ENCODE data around the gene MRGPRE.

Gene MRGPRE

GRCh38 chr11:3222941-3223915 lies 9.0 kb downstream of the MRGPRE start:
- H3K36me3 ChIP-seq (ENCODE audit: insufficient read depth, low read length) = no peaks in the 10 kb centered on the region
- H3K27me3 ChIP-seq (ENCODE audit: insufficient read depth, low read length) = peaks cover 28% of the 10 kb centered on the region
- no peak overlapping the region for H3K4me3 ChIP-seq (ENCODE audit: low read length)
- no peak overlapping the region for H2AFZ ChIP-seq (ENCODE audit: low read depth, low read length)
- H3K4me1 ChIP-seq (ENCODE audit: insufficient read depth, low read length) = no peaks in the 10 kb centered on the region
- H3K9me3 ChIP-seq (ENCODE audit: low read length) = no peaks in the 10 kb centered on the region

- H3K9me3 ChIP-seq (ENCODE audit: low read length) = no peaks in the 10 kb centered on the region
- no peaks in the 10 kb centered on the region for H3K36me3 ChIP-seq (ENCODE audit: insufficient read depth, low read length)
- H3K4me3 ChIP-seq (ENCODE audit: low read length) = no peak overlapping the region
- H3K27me3 ChIP-seq (ENCODE audit: insufficient read depth, low read length) = peaks cover 28% of the 10 kb centered on the region
- H2AFZ ChIP-seq (ENCODE audit: low read depth, low read length) = no peak overlapping the region
- no peaks in the 10 kb centered on the region for H3K4me1 ChIP-seq (ENCODE audit: insufficient read depth, low read length)
Measured at GRCh38 chr11:3222003-3222855, 10.0 kb downstream of the MRGPRE start.

DNA sequence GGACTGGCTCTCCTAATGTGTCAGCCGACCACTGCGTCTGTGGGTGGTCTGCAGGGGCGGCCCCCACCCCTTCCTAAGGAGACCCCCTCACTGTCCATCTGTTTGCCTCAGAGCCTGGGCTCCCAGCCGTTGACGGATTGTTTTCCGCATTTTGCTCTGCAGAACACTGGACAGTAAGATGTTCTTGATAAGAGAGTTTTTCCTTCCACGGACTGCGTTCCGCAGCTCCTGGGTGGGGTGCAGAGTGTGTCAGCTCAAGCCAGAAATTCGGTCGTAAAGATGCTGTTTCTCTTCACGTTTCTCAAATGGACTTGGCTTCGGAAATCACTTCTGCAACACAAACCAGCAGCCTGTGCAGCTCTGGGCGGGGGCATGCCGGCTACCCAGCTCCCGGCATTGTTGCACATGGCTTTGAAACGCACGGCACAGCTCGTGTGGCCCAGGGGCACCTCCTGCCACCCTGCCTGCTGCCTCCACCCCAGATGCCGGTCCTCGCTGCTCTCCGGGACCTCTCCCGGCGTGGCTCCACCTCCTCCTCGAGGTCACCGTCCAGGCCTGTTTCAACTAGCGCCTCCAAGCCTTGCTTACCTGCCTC lies 10.7 kb downstream of the MRGPRE start:
- H3K9me3 ChIP-seq (ENCODE audit: low read length) = no peaks in the 10 kb centered on the region
- no peak overlapping the region for H3K4me3 ChIP-seq (ENCODE audit: low read length)
- no peaks in the 10 kb centered on the region for H3K36me3 ChIP-seq (ENCODE audit: insufficient read depth, low read length)
- H2AFZ ChIP-seq (ENCODE audit: low read depth, low read length) = no peak overlapping the region
- H3K27me3 ChIP-seq (ENCODE audit: insufficient read depth, low read length) = peaks cover 28% of the 10 kb centered on the region
- no peaks in the 10 kb centered on the region for H3K4me1 ChIP-seq (ENCODE audit: insufficient read depth, low read length)

- no peaks in the 10 kb centered on the region for H3K36me3 ChIP-seq (ENCODE audit: insufficient read depth, low read length)
- H3K4me3 ChIP-seq (ENCODE audit: low read length) = no peak overlapping the region
- no peak overlapping the region for H2AFZ ChIP-seq (ENCODE audit: low read depth, low read length)
- H3K27me3 ChIP-seq (ENCODE audit: insufficient read depth, low read length) = peaks cover 28% of the 10 kb centered on the region
- H3K4me1 ChIP-seq (ENCODE audit: insufficient read depth, low read length) = no peaks in the 10 kb centered on the region
- no peaks in the 10 kb centered on the region for H3K9me3 ChIP-seq (ENCODE audit: low read length)
Measured at GRCh38 chr11:3220521-3221407, 11.5 kb downstream of the MRGPRE start.

GRCh38 chr11:3220101-3220500 lies 12.1 kb downstream of the MRGPRE start:
- no peaks in the 10 kb centered on the region for H3K9me3 ChIP-seq (ENCODE audit: low read length)
- no peaks in the 10 kb centered on the region for H3K36me3 ChIP-seq (ENCODE audit: insufficient read depth, low read length)
- H3K4me3 ChIP-seq (ENCODE audit: low read length) = no peak overlapping the region
- no peaks in the 10 kb centered on the region for H3K4me1 ChIP-seq (ENCODE audit: insufficient read depth, low read length)
- H2AFZ ChIP-seq (ENCODE audit: low read depth, low read length) = no peak overlapping the region
- H3K27me3 ChIP-seq (ENCODE audit: insufficient read depth, low read length) = peaks cover 28% of the 10 kb centered on the region

DNA sequence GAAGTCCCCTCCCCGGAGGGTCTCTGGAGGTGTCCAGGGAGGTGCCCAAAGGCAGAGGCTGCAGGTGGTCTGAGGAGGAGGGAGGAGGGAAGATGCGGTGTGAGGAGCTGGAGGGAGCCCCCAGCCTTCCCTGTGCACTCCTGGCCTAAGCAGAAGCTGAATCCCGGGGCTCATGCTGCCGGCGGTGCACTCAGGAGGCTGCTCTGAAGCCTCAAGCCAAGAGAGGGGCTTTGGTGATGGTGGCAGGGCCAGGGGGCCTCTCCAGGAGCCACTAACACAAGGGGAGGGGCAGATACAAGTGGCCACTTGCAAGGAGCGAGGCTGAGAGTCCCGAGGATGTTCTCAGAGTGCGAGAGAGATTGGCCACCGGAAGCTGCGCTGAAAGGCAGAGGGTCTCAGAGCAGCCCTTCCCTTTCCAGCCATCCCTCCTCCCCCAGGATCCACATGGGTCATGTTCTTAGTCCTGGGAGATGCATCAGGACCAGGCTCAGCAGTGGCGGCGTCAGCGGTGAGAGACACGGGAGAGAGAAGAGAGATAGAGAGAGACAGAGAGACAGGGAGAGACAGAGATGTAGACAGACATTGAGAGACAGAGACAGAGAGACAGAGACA lies 12.8 kb downstream of the MRGPRE start:
- no peaks in the 10 kb centered on the region for H3K36me3 ChIP-seq (ENCODE audit: insufficient read depth, low read length)
- peaks cover 25% of the 10 kb centered on the region for H3K27me3 ChIP-seq (ENCODE audit: insufficient read depth, low read length)
- H3K4me3 ChIP-seq (ENCODE audit: low read length) = no peak overlapping the region
- H3K9me3 ChIP-seq (ENCODE audit: low read length) = no peaks in the 10 kb centered on the region
- no peak overlapping the region for H2AFZ ChIP-seq (ENCODE audit: low read depth, low read length)
- H3K4me1 ChIP-seq (ENCODE audit: insufficient read depth, low read length) = no peaks in the 10 kb centered on the region

- no peaks in the 10 kb centered on the region for H3K9me3 ChIP-seq (ENCODE audit: low read length)
- peaks cover 25% of the 10 kb centered on the region for H3K27me3 ChIP-seq (ENCODE audit: insufficient read depth, low read length)
- H3K4me3 ChIP-seq (ENCODE audit: low read length) = no peak within 1 kb of the TSS
- no peaks in the 10 kb centered on the region for H3K4me1 ChIP-seq (ENCODE audit: insufficient read depth, low read length)
- H3K36me3 ChIP-seq (ENCODE audit: insufficient read depth, low read length) = no peaks in the 10 kb centered on the region
- H2AFZ ChIP-seq (ENCODE audit: low read depth, low read length) = no peak within 1 kb of the TSS
Measured at GRCh38 chr11:3218483-3219280, 13.5 kb downstream of the MRGPRE start, which contains the start of gene MRGPRG. MRGPRG (minus strand) TSS chr11:3218813; CDS start chr11:3218813, 0 bp downstream.

DNA sequence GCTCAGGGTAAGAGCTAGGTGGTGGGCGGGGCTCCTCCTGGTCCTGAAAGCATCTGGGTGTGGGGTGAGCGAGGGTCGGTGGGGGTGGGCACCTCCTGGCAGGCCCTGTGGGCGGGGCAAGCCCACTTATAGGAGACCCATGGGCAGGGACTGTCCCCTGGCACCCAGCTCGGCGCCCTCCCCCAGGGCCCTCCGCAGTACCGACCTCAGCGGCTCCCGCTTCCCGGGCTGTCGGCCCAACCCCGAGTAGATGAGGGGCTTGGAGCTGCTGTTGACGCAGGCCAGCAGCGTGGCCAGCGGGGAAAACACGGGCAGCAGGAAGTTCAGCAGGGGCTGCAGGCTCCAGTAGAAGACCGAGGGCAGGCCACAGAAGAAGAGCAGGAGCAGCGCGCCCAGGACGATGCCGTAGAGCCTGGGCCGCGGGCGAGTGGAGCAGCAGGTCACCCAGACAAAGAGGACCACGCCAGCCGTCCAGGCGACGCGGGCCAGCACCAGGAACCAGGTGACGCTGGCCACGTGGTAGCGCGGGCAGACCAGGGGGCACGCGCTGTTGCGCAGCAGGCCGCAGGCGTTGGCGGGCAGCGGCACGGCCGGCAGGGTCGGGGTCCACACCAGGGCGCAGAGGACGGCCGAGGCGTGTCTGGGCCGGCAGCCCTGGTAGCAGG lies 14.3 kb downstream of the MRGPRE start:
- Histone ChIP-seq H2AFZ (ENCODE audit: low read depth, low read length) (no peak overlapping the region), H3K4me1 (ENCODE audit: insufficient read depth, low read length) (no peaks in the 10 kb centered on the region), H3K36me3 (ENCODE audit: insufficient read depth, low read length) (no peaks in the 10 kb centered on the region), H3K27me3 (ENCODE audit: insufficient read depth, low read length) (peaks cover 25% of the 10 kb centered on the region), H3K9me3 (ENCODE audit: low read length) (no peaks in the 10 kb centered on the region), H3K4me3 (ENCODE audit: low read length) (no peak overlapping the region)

DNA sequence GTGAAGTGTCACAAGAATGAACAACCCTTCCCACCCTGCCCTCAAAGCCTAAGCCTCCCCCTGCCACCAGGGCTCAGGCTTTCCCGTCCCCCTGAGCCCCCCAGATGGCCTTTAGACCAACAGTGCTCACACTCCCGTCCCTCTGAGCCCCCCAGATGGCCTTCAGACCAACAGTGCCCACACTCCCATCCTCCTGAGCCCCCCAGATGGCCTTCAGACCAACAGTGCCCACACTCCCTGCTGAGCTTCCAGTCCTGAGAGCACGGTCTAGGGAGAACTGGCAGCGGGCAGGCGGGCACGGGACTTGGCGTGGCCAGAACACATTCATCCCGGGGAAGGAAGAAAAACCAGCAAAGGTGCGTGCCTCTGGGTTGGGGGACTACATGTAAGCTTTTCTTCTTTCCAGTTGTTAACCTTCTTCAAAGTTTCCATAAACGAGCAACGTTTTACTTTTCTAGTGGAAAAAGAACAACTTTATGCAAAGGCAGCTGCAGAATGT lies 16.1 kb downstream of the MRGPRE start:
- Histone ChIP-seq H3K4me3 (ENCODE audit: low read length) (no peak overlapping the region), H3K27me3 (ENCODE audit: insufficient read depth, low read length) (peaks cover 14% of the 10 kb centered on the region), H3K9me3 (ENCODE audit: low read length) (no peaks in the 10 kb centered on the region), H2AFZ (ENCODE audit: low read depth, low read length) (no peak overlapping the region), H3K36me3 (ENCODE audit: insufficient read depth, low read length) (no peaks in the 10 kb centered on the region), H3K4me1 (ENCODE audit: insufficient read depth, low read length) (no peaks in the 10 kb centered on the region)

DNA sequence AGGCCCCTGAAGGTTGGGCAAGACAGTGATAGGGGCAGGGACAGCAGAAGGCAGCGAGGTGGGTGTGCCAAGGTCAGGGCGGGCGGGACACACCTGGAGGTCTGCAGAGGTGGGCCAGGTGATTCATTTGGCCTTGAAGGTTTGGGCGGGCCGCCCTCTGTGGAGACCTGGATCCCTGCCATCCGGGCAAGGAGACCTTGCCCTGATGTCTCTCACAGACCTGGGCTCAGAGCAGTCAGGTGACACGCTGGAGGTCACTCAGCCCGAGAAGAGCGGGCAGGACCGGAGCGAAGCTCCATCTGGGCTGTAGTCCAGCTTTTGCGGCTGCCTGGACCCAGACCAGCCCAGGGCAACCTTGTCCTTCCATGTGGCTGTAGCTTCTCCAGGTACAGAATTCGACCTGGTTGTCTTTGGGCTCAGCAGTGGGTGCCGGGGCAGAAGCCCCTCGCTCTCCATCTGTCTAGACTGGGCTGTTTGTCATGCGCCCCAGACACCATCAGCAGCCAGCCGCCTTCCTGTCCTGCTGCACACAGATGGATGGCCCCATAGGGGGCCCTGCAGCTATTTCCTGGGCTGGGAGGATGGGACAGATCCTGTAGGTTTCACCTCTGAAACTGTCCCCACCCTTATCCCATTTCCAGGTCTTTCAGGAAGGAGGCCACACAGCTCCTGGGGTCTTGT lies 16.7 kb downstream of the MRGPRE start:
- Histone ChIP-seq H3K9me3 (ENCODE audit: low read length) (no peaks in the 10 kb centered on the region), H3K27me3 (ENCODE audit: insufficient read depth, low read length) (peaks cover 9% of the 10 kb centered on the region), H3K4me1 (ENCODE audit: insufficient read depth, low read length) (no peaks in the 10 kb centered on the region), H3K4me3 (ENCODE audit: low read length) (no peak overlapping the region), H2AFZ (ENCODE audit: low read depth, low read length) (no peak overlapping the region), H3K36me3 (ENCODE audit: insufficient read depth, low read length) (no peaks in the 10 kb centered on the region)

GRCh38 chr11:3214420-3214699 lies 17.9 kb downstream of the MRGPRE start:
- Histone ChIP-seq H3K4me3 (ENCODE audit: low read length) (no peak overlapping the region), H3K27me3 (ENCODE audit: insufficient read depth, low read length) (peaks cover 5% of the 10 kb centered on the region), H3K4me1 (ENCODE audit: insufficient read depth, low read length) (no peaks in the 10 kb centered on the region), H3K9me3 (ENCODE audit: low read length) (no peaks in the 10 kb centered on the region), H3K36me3 (ENCODE audit: insufficient read depth, low read length) (no peaks in the 10 kb centered on the region), H2AFZ (ENCODE audit: low read depth, low read length) (no peak overlapping the region)

All from neuron (in vitro differentiated cells).